MCF 10A (cell line): ENCODE data around the gene INSIG1. TPM values are rescaled to one million over a fixed set of nuclear protein-coding genes. Genes with fewer than 3 reads are reported as not detected.

Experiments
- BruUV-seq: library from RNA; stranded (reverse); fragments of 400-500 nt; replicated peaks from 2 replicates; lab custom pipeline; 2021; lab: Mats Ljungman, UMichigan
- CTCF ChIA-PET: fragments of 300-600 bp; sonication (Branson Sonifier 250); formaldehyde crosslinking; extraction: SDS; loops from one replicate; lab custom pipeline; 2021; ENCODE audit warnings: antibody characterized with exemption, inconsistent platforms; lab: Yijun Ruan, JAX
- POLR2A ChIA-PET: fragments of 300-600, 350-650 bp; sonication (Branson Sonifier 250); formaldehyde crosslinking; extraction: SDS; loops from one replicate; lab custom pipeline; 2020; ENCODE audit warnings: antibody characterized with exemption, inconsistent platforms; lab: Yijun Ruan, JAX
- DNase-seq: peaks from one replicate; pipeline ENCODE4 v3.0.0-alpha.2; 2018; ENCODE audit not compliant: unreplicated experiment
- H3K27ac Mint-ChIP-seq: one replicate; pipeline ENCODE4 v1.8.0; 2022; ENCODE audit warnings: mild to moderate bottlenecking, low read depth, mixed read lengths; ENCODE audit not compliant: unreplicated experiment
- H3K27me3 Mint-ChIP-seq: one replicate; pipeline ENCODE4 v1.8.0; 2022; ENCODE audit warnings: mixed read lengths; ENCODE audit not compliant: insufficient read depth, unreplicated experiment
- H3K36me3 Mint-ChIP-seq: one replicate; pipeline ENCODE4 v1.8.0; 2022; ENCODE audit warnings: mild to moderate bottlenecking, moderate library complexity, mixed read lengths; ENCODE audit not compliant: insufficient read depth, unreplicated experiment
- H3K4me1 Mint-ChIP-seq: one replicate; pipeline ENCODE4 v1.8.0; 2022; ENCODE audit warnings: mixed read lengths; ENCODE audit not compliant: insufficient read depth, unreplicated experiment
- H3K4me3 Mint-ChIP-seq: one replicate; pipeline ENCODE4 v1.8.0; 2022; ENCODE audit warnings: mild to moderate bottlenecking, moderate library complexity, mixed read lengths; ENCODE audit not compliant: unreplicated experiment
- H3K9me3 Mint-ChIP-seq: one replicate; pipeline ENCODE4 v1.8.0; 2022; ENCODE audit warnings: mixed read lengths; ENCODE audit not compliant: unreplicated experiment
- CTCF ChIP-seq: fragments of 200-600 bp; IDR thresholded peaks from one replicate; pipeline ENCODE4 v1.8.0; 2022; ENCODE audit warnings: antibody characterized with exemption, mild to moderate bottlenecking; ENCODE audit not compliant: unreplicated experiment
- intact Hi-C: fragments of 100-400 bp; cut with micrococcal nuclease; formaldehyde crosslinking; loops from 2 replicates; pipeline ENCODE4 v1.14.1; 2022
- total RNA-seq: library from RNA; stranded (reverse); gene quantifications from 2 replicates; pipeline ENCODE4 v1.2.3, GENCODE V29; 2022

Gene INSIG1
- total RNA-seq, 1 experiment from 2014 or later: 11.2 TPM

GRCh38 chr7:155336812-155337602, 39.3 kb downstream of the INSIG1 start:
- TF ChIP-seq CTCF: no peak
- Mint-ChIP-seq H3K4me1 (no peaks in the 10 kb centered on the region), H3K36me3 (no peaks in the 10 kb centered on the region), H3K4me3 (no peak overlapping the region), H3K9me3 (no peaks in the 10 kb centered on the region), H3K27ac (no peak overlapping the region), H3K27me3 (peaks cover 21% of the 10 kb centered on the region)
- intact Hi-C loops: no loop called here
- CTCF ChIA-PET: interaction anchor here (0.6 kb wide), 1 partner anchor 1633 kb away, joined by 3 read pairs; no protein-coding TSS in a partner anchor
- POLR2A ChIA-PET: no interaction called here
- no peak for DNase-seq
- BruUV-seq: no TSS peak

DNA sequence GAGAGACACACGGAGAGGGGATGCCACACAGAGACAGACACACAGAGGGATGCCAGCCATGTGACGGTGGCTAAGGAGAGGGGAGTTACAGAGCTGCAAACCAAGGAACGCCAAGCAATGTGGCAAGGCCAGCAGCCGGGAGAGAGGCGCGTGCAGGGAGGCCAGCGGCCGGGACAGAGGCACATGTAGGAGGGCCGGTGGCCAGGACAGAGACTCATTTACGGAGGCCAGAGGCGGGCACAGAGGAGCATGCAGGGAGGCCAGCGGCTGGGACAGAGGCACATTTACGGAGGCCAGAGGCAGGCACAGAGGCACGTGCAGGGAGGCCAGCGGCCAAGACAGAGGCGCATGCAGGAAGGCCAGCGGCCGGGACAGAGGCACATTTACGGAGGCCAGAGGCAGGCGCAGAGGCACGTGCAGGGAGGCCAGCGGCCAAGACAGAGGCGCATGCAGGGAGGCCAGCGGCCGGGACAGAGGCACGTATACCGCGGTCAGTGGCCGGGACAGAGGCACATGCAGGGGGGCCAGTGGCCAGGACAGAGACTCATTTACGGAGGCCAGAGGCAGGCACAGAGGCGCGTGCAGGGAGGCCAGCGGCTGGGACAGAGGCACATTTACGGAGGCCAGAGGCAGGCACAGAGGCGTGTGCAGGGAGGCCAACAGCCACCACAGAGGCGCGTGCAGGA, 40.4 kb downstream of the INSIG1 start:
- no peak for TF ChIP-seq CTCF

GRCh38 chr7:155338632-155339320, 41.1 kb downstream of the INSIG1 start:
- CTCF ChIA-PET: interaction anchor here (0.7 kb wide), 1 partner anchor 1515 kb away, joined by 4 read pairs; no protein-coding TSS in a partner anchor
- Mint-ChIP-seq H3K9me3 (no peaks in the 10 kb centered on the region), H3K4me3 (no peak overlapping the region), H3K27me3 (peaks cover 21% of the 10 kb centered on the region), H3K27ac (no peak overlapping the region), H3K36me3 (no peaks in the 10 kb centered on the region), H3K4me1 (no peaks in the 10 kb centered on the region)
- POLR2A ChIA-PET: no interaction called here
- intact Hi-C loops: no loop called here
- no peak for DNase-seq
- no peak for TF ChIP-seq CTCF
- no TSS peak for BruUV-seq

More for the DNA sequence above, 40.4 kb downstream of the INSIG1 start:
- H3K9me3 Mint-ChIP-seq: no peaks in the 10 kb centered on the region
- no peak for DNase-seq
- intact Hi-C loops: no loop called here
- ChIA-PET CTCF (interaction anchor here (0.7 kb wide), 1 partner anchor 1516 kb away, joined by 4 read pairs; no protein-coding TSS in a partner anchor), POLR2A (no interaction called here)
- no peaks in the 10 kb centered on the region for H3K4me1 Mint-ChIP-seq
- H3K27ac Mint-ChIP-seq: no peak overlapping the region
- peaks cover 21% of the 10 kb centered on the region for H3K27me3 Mint-ChIP-seq
- H3K36me3 Mint-ChIP-seq: no peaks in the 10 kb centered on the region
- BruUV-seq: no TSS peak
- H3K4me3 Mint-ChIP-seq: no peak overlapping the region

GRCh38 chr7:155339474-155339873, 41.8 kb downstream of the INSIG1 start:
- TF ChIP-seq CTCF: no peak
- intact Hi-C loops: no loop called here
- no TSS peak for BruUV-seq
- ChIA-PET POLR2A (no interaction called here), CTCF (no interaction called here)
- Mint-ChIP-seq H3K36me3 (no peaks in the 10 kb centered on the region), H3K27me3 (peaks cover 21% of the 10 kb centered on the region), H3K4me1 (no peaks in the 10 kb centered on the region), H3K4me3 (no peak overlapping the region), H3K27ac (no peak overlapping the region), H3K9me3 (no peaks in the 10 kb centered on the region)
- no peak for DNase-seq
